IPS DF 4.7 (cell line): Measurements from ENCODE around the gene HOXB3.
"Not testable (repeated sequence)": the region's sequence is repeated elsewhere in the genome, so short reads cannot be mapped to it uniquely, and the experiment has no call there.

ENCODE experiments used
- DNase-seq: peaks from one replicate; pipeline ENCODE4 v3.0.0-alpha.2; 2013; ENCODE audit warnings: low spot score; ENCODE audit errors: extremely low read depth

The HOXB3 gene

GRCh38 chr17:48546924-48547807 lies 42.9 kb downstream of the HOXB3 start:
- DNase-seq: no peak

- DNase-seq: no peak
Observed at GRCh38 chr17:48546137-48546923, 43.7 kb downstream of the HOXB3 start.

- DNase-seq: no peak
Observed at GRCh38 chr17:48545539-48545938, 44.5 kb downstream of the HOXB3 start.

GRCh38 chr17:48545022-48545375 lies 45.0 kb downstream of the HOXB3 start, which contains the start of gene HOXB2:
Gene HOXB2 (minus strand): TSS chr17:48545109. CDS start chr17:48544911, 198 bp downstream.
- no peak for DNase-seq

GRCh38 chr17:48544349-48545021 lies 45.6 kb downstream of the HOXB3 start:
- DNase-seq: no peak

GRCh38 chr17:48543854-48544348 lies 46.1 kb downstream of the HOXB3 start:
- DNase-seq: no peak

GRCh38 chr17:48543107-48543853 lies 46.8 kb downstream of the HOXB3 start:
- DNase-seq: no peak

GRCh38 chr17:48542698-48543106 lies 47.3 kb downstream of the HOXB3 start:
- no peak for DNase-seq

- no peak for DNase-seq
Observed at GRCh38 chr17:48542114-48542656, 47.9 kb downstream of the HOXB3 start.

GRCh38 chr17:48541577-48542113 lies 48.4 kb downstream of the HOXB3 start:
- no peak for DNase-seq

- DNase-seq: no peak
Observed at GRCh38 chr17:48541036-48541576, 48.9 kb downstream of the HOXB3 start.

- no peak for DNase-seq
Observed at GRCh38 chr17:48540213-48540612, 49.8 kb downstream of the HOXB3 start.

GRCh38 chr17:48539177-48539576 lies 50.9 kb downstream of the HOXB3 start:
- no peak for DNase-seq

- no peak for DNase-seq
Observed at GRCh38 chr17:48537316-48537715, 52.7 kb downstream of the HOXB3 start.

- DNase-seq: not testable (repeated sequence)
Observed at GRCh38 chr17:48535793-48536559, 54.1 kb downstream of the HOXB3 start.

GRCh38 chr17:48532261-48532660 lies 57.8 kb downstream of the HOXB3 start:
- no peak for DNase-seq

GRCh38 chr17:48530887-48531272 lies 59.2 kb downstream of the HOXB3 start, which contains the start of gene HOXB1:
Gene HOXB1 (minus strand): TSS chr17:48531011. CDS start chr17:48530904, 107 bp downstream.
- no peak for DNase-seq

- DNase-seq: no peak
Observed at GRCh38 chr17:48530208-48530886, 59.7 kb downstream of the HOXB3 start.

GRCh38 chr17:48529683-48530009 lies 60.4 kb downstream of the HOXB3 start:
- DNase-seq: no peak
